ENCODE data around the gene ALOX15B.

DNA sequence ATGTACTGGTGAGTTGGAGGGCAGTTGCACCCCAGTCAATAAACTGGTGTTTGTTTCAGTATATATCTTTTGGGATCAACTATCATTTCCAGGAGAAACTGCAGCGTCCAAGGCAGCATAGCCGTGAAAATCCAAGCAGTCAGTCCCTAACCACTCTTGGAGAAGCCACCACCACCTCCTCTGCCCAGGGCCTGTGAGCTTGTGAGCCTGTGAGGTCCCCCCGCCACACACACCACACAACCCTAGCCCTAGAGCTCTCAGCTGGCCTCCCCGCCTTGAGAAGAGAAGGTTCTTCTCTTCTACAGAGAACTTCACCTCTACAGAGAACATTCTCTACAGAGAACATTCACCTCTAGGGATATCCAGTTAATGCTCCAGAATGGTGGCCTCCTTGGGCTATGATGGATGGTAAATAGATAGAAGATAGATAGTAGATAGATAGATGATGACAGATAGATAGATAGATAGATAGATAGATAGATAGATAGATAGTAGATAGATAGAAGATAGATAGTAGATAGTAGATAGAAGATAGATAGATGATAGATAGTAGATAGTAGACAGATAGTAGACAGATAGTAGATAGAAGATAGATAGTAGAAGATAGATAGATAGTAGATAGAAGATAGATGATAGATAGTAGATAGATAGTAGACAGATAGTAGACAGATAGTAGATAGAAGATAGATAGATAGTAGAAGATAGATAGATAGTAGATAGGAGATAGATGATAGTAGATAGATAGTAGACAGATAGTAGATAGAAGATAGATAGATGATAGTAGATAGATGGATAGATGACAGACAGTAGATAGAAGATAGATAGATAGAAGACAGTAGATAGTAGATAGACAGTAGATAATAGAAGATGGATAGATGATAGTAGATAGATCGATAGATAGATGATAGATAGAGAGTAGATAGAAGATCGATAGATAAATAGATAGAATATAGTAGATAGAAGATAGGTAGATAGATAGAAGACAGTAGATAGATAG lies 13.7 kb downstream of the ALOX15B start:
- TF ChIP-seq, protein P1, sequence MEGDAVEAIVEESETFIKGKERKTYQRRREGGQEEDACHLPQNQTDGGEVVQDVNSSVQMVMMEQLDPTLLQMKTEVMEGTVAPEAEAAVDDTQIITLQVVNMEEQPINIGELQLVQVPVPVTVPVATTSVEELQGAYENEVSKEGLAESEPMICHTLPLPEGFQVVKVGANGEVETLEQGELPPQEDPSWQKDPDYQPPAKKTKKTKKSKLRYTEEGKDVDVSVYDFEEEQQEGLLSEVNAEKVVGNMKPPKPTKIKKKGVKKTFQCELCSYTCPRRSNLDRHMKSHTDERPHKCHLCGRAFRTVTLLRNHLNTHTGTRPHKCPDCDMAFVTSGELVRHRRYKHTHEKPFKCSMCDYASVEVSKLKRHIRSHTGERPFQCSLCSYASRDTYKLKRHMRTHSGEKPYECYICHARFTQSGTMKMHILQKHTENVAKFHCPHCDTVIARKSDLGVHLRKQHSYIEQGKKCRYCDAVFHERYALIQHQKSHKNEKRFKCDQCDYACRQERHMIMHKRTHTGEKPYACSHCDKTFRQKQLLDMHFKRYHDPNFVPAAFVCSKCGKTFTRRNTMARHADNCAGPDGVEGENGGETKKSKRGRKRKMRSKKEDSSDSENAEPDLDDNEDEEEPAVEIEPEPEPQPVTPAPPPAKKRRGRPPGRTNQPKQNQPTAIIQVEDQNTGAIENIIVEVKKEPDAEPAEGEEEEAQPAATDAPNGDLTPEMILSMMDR (IDR thresholded peaks at IDR 0.05; ENCODE audit: poor library complexity): no peak
- TF ChIP-seq EZH2phosphoT487 (IDR thresholded peaks at IDR 0.05; ENCODE audit: low read depth, severe bottlenecking, unreplicated experiment): no peak
- TF ChIP-seq EZH2 (IDR thresholded peaks at IDR 0.05; ENCODE audit: borderline replicate concordance): no peak

All from hepatocyte (in vitro differentiated cells).